H9 (cell line): Measurements from ENCODE around the gene MRC1. TPM values are rescaled to one million over a fixed set of nuclear protein-coding genes. Genes with fewer than 3 reads are reported as not detected.

Experiments
- DNase-seq: peaks from one replicate; pipeline ENCODE4 v3.0.0-alpha.2; 2017
- H2AFZ ChIP-seq: one replicate; pipeline ENCODE4 v1.6.1; 2013; ENCODE audit warnings: mild to moderate bottlenecking, low read length, control low read depth, moderate library complexity
- H2AK5ac ChIP-seq: 2 replicates; pipeline ENCODE4 v1.6.1; 2013; ENCODE audit warnings: low read length, control low read depth, mixed read lengths; ENCODE audit not compliant: insufficient read length
- H2BK120ac ChIP-seq: one replicate; pipeline ENCODE4 v1.6.1; 2013; ENCODE audit warnings: low read depth, mild to moderate bottlenecking, low read length, control low read depth, inconsistent platforms; ENCODE audit not compliant: poor library complexity, severe bottlenecking
- H2BK12ac ChIP-seq: 2 replicates; pipeline ENCODE4 v1.6.1; 2013; ENCODE audit warnings: low read length, control low read depth, mixed read lengths, low read depth; ENCODE audit not compliant: insufficient read length
- H2BK15ac ChIP-seq: 2 replicates; pipeline ENCODE4 v1.6.1; 2013; ENCODE audit warnings: low read depth, low read length, control low read depth
- H2BK20ac ChIP-seq: one replicate; pipeline ENCODE4 v1.6.1; 2013; ENCODE audit warnings: low read depth, mild to moderate bottlenecking, low read length, control low read depth, inconsistent platforms; ENCODE audit not compliant: poor library complexity, severe bottlenecking
- H2BK5ac ChIP-seq: 2 replicates; pipeline ENCODE4 v1.6.1; 2013; ENCODE audit warnings: low read length, control low read depth, mixed read lengths; ENCODE audit not compliant: insufficient read length
- H3K14ac ChIP-seq: 2 replicates; pipeline ENCODE4 v1.6.1; 2013; ENCODE audit warnings: low read length, control low read depth; ENCODE audit not compliant: insufficient read depth
- H3K18ac ChIP-seq: 2 replicates; pipeline ENCODE4 v1.6.1; 2013; ENCODE audit warnings: low read depth, mild to moderate bottlenecking, mixed read lengths, low read length, control low read depth; ENCODE audit not compliant: insufficient read length
- H3K23ac ChIP-seq: 2 replicates; pipeline ENCODE4 v1.6.1; 2013; ENCODE audit warnings: low read length, control low read depth, mixed read lengths, low read depth; ENCODE audit not compliant: insufficient read length
- H3K23me2 ChIP-seq: 2 replicates; pipeline ENCODE4 v1.6.1; 2013; ENCODE audit warnings: low read depth, mild to moderate bottlenecking, mixed read lengths, low read length, control low read depth; ENCODE audit not compliant: insufficient read length, poor library complexity, severe bottlenecking
- H3K27ac ChIP-seq: 2 replicates; pipeline ENCODE4 v1.5.1; 2013; ENCODE audit warnings: low read length, control low read depth, mixed read lengths, low read depth; ENCODE audit not compliant: insufficient read length
- H3K27me3 ChIP-seq: 2 replicates; pipeline ENCODE4 v1.6.1; 2013; ENCODE audit warnings: low read length, control low read depth, inconsistent platforms; ENCODE audit not compliant: insufficient read depth
- H3K4ac ChIP-seq: 2 replicates; pipeline ENCODE4 v1.6.1; 2013; ENCODE audit warnings: low read depth, mild to moderate bottlenecking, control low read depth, inconsistent platforms, low read length, moderate library complexity
- H3K4me1 ChIP-seq: 2 replicates; pipeline ENCODE4 v1.6.1; 2013; ENCODE audit warnings: low read length, control low read depth, inconsistent platforms; ENCODE audit not compliant: insufficient read depth
- H3K4me2 ChIP-seq: 2 replicates; pipeline ENCODE4 v1.6.1; 2013; ENCODE audit warnings: low read length, control low read depth, mixed read lengths; ENCODE audit not compliant: insufficient read length, insufficient read depth
- H3K56ac ChIP-seq: 2 replicates; pipeline ENCODE4 v1.6.1; 2013; ENCODE audit warnings: low read depth, mild to moderate bottlenecking, mixed read lengths, low read length, control low read depth; ENCODE audit not compliant: insufficient read length
- H3K79me1 ChIP-seq: 2 replicates; pipeline ENCODE4 v1.6.1; 2013; ENCODE audit warnings: low read depth, mild to moderate bottlenecking, moderate library complexity, low read length, control low read depth, inconsistent platforms; ENCODE audit not compliant: insufficient read depth, poor library complexity, severe bottlenecking
- H3K79me2 ChIP-seq: 2 replicates; pipeline ENCODE4 v1.6.1; 2013; ENCODE audit warnings: low read length, control low read depth, inconsistent platforms; ENCODE audit not compliant: insufficient read depth
- H3K9ac ChIP-seq: 2 replicates; pipeline ENCODE4 v1.6.1; 2013; ENCODE audit warnings: low read length, control low read depth, mixed read lengths; ENCODE audit not compliant: insufficient read length; ENCODE audit errors: extremely low read depth
- H3K9me3 ChIP-seq: one replicate; pipeline ENCODE4 v1.6.1; 2013; ENCODE audit warnings: low read depth, low read length, inconsistent platforms; ENCODE audit not compliant: control insufficient read depth
- H3T11ph ChIP-seq: one replicate; pipeline ENCODE4 v1.6.1; 2013; ENCODE audit warnings: mild to moderate bottlenecking, low read length, control low read depth, inconsistent platforms
- H4K20me1 ChIP-seq: one replicate; pipeline ENCODE4 v1.6.1; 2013; ENCODE audit not compliant: control insufficient read depth, insufficient read length, insufficient read depth
- H4K5ac ChIP-seq: 2 replicates; pipeline ENCODE4 v1.6.1; 2013; ENCODE audit warnings: low read depth, mild to moderate bottlenecking, mixed read lengths, low read length, control low read depth; ENCODE audit not compliant: insufficient read length
- H4K8ac ChIP-seq: replicated peaks from 2 replicates; pipeline ENCODE4 v1.6.1; 2013; ENCODE audit warnings: low read length, control low read depth, mixed read lengths, low read depth; ENCODE audit not compliant: insufficient read length
- H4K91ac ChIP-seq: 2 replicates; pipeline ENCODE4 v1.6.1; 2013; ENCODE audit warnings: low read depth, mild to moderate bottlenecking, moderate library complexity, mixed read lengths, low read length, control low read depth; ENCODE audit not compliant: insufficient read length
- H3K27ac Mint-ChIP-seq, 3 experiments: 2 replicates in 2 of 3; 3 replicates in 1 of 3; pipeline ENCODE4 v1.8.0; 2020 to 2021; ENCODE audit warnings: mixed read lengths in 3 of 3, mild to moderate bottlenecking in 1 of 3, moderate library complexity in 1 of 3
- H3K27me3 Mint-ChIP-seq: 2 replicates; pipeline ENCODE4 v1.8.0; 2021; ENCODE audit warnings: low read depth, mild to moderate bottlenecking, moderate library complexity, mixed read lengths
- H3K36me3 Mint-ChIP-seq, 3 experiments: 2 replicates in 2 of 3; 3 replicates in 1 of 3; pipeline ENCODE4 v1.8.0; 2020 to 2021; ENCODE audit warnings: low read depth in 3 of 3, mixed read lengths in 3 of 3; ENCODE audit not compliant: insufficient read depth in 1 of 3
- H3K4me1 Mint-ChIP-seq, 2 experiments: 2 replicates each; pipeline ENCODE4 v1.8.0; 2020; ENCODE audit warnings: mixed read lengths in 2 of 2
- H3K4me3 Mint-ChIP-seq, 2 experiments: 2 replicates in 1 of 2; 3 replicates in 1 of 2; pipeline ENCODE4 v1.8.0; 2020 to 2021; ENCODE audit warnings: mild to moderate bottlenecking in 2 of 2, mixed read lengths in 2 of 2, moderate library complexity in 1 of 2
- H3K9me3 Mint-ChIP-seq, 2 experiments: 2 replicates in 1 of 2; 3 replicates in 1 of 2; pipeline ENCODE4 v1.8.0; 2020; ENCODE audit warnings: mild to moderate bottlenecking in 2 of 2, mixed read lengths in 2 of 2, moderate library complexity in 1 of 2
- WGBS: extraction: QIAGEN DNeasy Blood & Tissue Kit; methylation state at CpG from one replicate; pipeline ENCODE4 v1.1.7; 2013; ENCODE audit warnings: missing lambda C conversion rate, low lambda C conversion rate, mixed read lengths; ENCODE audit not compliant: insufficient read length; ENCODE audit errors: extremely low coverage; 5-methylcytosine and 5-hydroxymethylcytosine counted together
- total RNA-seq: library from RNA; stranded (reverse); gene quantifications from 2 replicates; pipeline ENCODE4 v1.2.1, GENCODE V29; 2021
- TF ChIP-seq, protein P1 (sequence below): fragments of 200-600 bp; sonication (generic); conservative IDR thresholded peaks from 3 replicates; pipeline ENCODE4 v1.8.0; 2021; ENCODE audit warnings: antibody characterized with exemption, mild to moderate bottlenecking

Gene MRC1
- total RNA-seq, 1 experiment from 2014 or later, result not detected

GRCh38 chr10:17871036-17871435, 61.9 kb downstream of the MRC1 start:
- Histone ChIP-seq H2AK5ac (no peak overlapping the region), H3K23ac (no peak overlapping the region), H4K91ac (no peak overlapping the region), H3K27ac (no peak overlapping the region), H3K4me1 (no peaks in the 10 kb centered on the region), H3K79me2 (no peaks in the 10 kb centered on the region), H4K5ac (no peak overlapping the region), H3K9ac (no peak overlapping the region), H3K4me2 (no peak overlapping the region), H2AFZ (no peak overlapping the region), H3K9me3 (no peaks in the 10 kb centered on the region), H3T11ph (no peak overlapping the region), H3K79me1 (no peaks in the 10 kb centered on the region), H2BK20ac (no peak overlapping the region), H3K56ac (no peak overlapping the region), H3K23me2 (no peaks in the 10 kb centered on the region), H4K8ac (no peak overlapping the region), H2BK120ac (no peak overlapping the region), H3K14ac (no peak overlapping the region), H2BK15ac (no peak overlapping the region), H3K4ac (no peak overlapping the region), H2BK5ac (no peak overlapping the region), H3K27me3 (no peaks in the 10 kb centered on the region), H4K20me1 (no peaks in the 10 kb centered on the region), H2BK12ac (no peak overlapping the region), H3K18ac (no peak overlapping the region)
- Mint-ChIP-seq H3K27me3 (no peaks in the 10 kb centered on the region), H3K4me3 (no peak overlapping the region), H3K4me1 (peaks cover 4 to 6% of the 10 kb centered on the region in 2 experiments; a peak in 2 of 4 replicates), H3K9me3 (no peaks in the 10 kb centered on the region), H3K27ac (no peak overlapping the region), H3K36me3 (no peaks in the 10 kb centered on the region)
- TF ChIP-seq, protein P1, sequence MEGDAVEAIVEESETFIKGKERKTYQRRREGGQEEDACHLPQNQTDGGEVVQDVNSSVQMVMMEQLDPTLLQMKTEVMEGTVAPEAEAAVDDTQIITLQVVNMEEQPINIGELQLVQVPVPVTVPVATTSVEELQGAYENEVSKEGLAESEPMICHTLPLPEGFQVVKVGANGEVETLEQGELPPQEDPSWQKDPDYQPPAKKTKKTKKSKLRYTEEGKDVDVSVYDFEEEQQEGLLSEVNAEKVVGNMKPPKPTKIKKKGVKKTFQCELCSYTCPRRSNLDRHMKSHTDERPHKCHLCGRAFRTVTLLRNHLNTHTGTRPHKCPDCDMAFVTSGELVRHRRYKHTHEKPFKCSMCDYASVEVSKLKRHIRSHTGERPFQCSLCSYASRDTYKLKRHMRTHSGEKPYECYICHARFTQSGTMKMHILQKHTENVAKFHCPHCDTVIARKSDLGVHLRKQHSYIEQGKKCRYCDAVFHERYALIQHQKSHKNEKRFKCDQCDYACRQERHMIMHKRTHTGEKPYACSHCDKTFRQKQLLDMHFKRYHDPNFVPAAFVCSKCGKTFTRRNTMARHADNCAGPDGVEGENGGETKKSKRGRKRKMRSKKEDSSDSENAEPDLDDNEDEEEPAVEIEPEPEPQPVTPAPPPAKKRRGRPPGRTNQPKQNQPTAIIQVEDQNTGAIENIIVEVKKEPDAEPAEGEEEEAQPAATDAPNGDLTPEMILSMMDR, result no peak
- WGBS, result no CpG with 5 or more reads among the region's 6 CpGs
- DNase-seq, result no peak
